Effector memory CD8-positive, alpha-beta T cell (primary cell): ENCODE results near the gene WHRN.

ENCODE experiments used
- ATAC-seq: fragments of 150-1000 bp; cut with Tn5 transposase; replicated peaks from 2 replicates; pipeline ENCODE4 v1.10.0; 2021; ENCODE audit warnings: mild to moderate bottlenecking, moderate library complexity
- DNase-seq, 3 experiments: peaks; one replicate each; pipeline ENCODE4 v3.0.0; 2021
- H3K27ac Mint-ChIP-seq, 2 donors: one replicate each; pipeline ENCODE4 v1.8.0; 2022; ENCODE audit warnings: mild to moderate bottlenecking in 2 of 2, mixed read lengths in 2 of 2, moderate library complexity in 2 of 2
- H3K27me3 Mint-ChIP-seq, 2 donors: one replicate each; pipeline ENCODE4 v1.8.0; 2022; ENCODE audit warnings: mixed read lengths in 2 of 2
- H3K36me3 Mint-ChIP-seq: one replicate; pipeline ENCODE4 v1.8.0; 2022; ENCODE audit warnings: mild to moderate bottlenecking, moderate library complexity, mixed read lengths; ENCODE audit not compliant: insufficient read depth
- H3K4me1 Mint-ChIP-seq, 2 donors: one replicate each; pipeline ENCODE4 v1.8.0; 2022; ENCODE audit warnings: low read depth in 2 of 2, mixed read lengths in 2 of 2
- H3K4me3 Mint-ChIP-seq, 2 donors: one replicate each; pipeline ENCODE4 v1.8.0; 2022; ENCODE audit warnings: mild to moderate bottlenecking in 2 of 2, mixed read lengths in 2 of 2, moderate library complexity in 2 of 2
- H3K9me3 Mint-ChIP-seq, 2 donors: one replicate each; pipeline ENCODE4 v1.8.0; 2022; ENCODE audit warnings: mixed read lengths in 2 of 2

WHRN gene

DNA sequence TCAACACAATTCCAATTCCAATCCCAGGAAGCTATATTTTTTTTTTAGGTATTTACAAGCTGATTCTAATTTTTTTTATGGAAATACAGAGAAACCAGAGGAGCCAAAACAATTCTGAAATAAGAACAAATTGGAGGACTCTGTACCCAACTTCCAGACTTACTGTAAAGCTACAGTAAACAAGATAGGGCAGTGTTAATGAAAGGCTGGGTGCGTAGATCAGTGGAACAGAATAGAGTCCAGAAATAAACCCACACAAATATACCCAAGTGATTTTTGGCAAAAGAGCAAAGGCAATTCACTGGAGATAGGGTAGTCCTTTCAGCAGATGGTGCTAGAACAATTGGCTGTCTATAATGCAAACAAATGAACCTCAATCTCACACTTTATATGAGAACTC, 50.6 kb downstream of the WHRN start:
- Mint-ChIP-seq H3K4me1 (peaks cover 8 to 18% of the 10 kb centered on the region in 2 donors), H3K9me3 (no peaks in the 10 kb centered on the region), H3K27ac (peak overlapping the region in 1 of 2 donors; percentile 21), H3K4me3 (no peak overlapping the region), H3K36me3 (peaks cover 18% of the 10 kb centered on the region), H3K27me3 (no peaks in the 10 kb centered on the region)
- ATAC-seq = no peak
- no peak for DNase-seq

DNA sequence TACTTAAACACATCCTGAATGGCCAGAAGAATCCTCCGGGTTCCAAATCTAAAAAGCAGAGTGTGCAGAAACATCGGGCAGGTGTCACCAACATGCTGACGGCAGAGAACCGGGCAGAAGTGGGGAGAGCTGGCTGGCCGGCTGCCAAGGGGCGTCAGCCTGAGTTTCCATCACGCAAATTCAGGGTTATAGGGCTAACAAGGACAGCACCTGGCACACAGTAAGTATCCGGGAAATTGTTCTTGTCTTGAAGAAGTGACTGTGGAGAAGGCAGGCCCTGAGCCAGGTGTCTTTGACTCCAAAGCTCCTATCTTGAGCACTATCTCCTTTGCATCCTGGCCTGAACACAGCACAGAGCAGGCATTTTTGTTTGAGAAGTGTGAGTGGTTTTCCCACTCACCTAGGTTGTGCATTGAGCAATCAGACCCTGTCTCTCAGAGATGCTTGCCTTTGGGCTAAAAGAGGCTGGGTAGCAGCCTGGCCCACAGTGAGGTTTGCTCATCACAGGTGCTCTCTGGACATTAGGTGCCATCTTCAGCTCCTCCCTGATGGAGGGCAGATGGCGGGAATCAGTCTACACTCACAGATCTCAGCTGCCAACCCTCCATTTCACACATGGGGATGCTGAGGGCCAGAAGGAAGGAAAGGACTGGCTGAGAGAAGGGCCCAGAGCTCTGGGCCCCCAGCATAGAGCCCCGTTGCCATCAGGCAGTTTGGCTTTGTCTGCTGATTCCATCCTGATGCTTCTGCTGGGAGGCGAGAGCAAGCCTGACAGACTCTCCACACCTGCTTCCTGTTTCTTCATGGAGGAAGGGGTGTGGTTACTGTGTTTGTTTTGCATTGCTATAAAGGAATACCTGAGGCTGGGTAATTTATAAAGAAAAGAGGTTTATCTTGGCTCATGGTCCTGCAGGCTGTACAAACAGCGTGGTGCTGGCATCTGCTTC, 52.8 kb downstream of the WHRN start:
- no peak for DNase-seq
- Mint-ChIP-seq H3K36me3 (peaks cover 11% of the 10 kb centered on the region), H3K4me3 (peak overlapping the region; percentile 2 to 40)

DNA sequence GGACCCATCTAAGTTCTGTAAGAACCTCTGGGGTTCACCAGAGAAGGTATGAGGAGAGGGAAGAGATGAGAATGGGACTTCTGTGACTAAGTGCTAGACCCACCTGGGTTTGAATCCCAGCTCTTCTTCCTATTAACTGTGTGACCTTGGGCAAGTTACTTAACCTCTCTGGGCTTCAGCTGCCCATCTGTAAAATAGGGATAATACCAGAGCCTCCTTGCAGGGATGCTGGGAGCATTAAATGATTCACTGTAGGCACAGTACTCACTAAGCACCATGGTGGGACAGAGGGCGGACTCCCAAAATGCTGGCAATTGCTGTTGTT, 53.6 kb downstream of the WHRN start:
- ATAC-seq = no peak
- H3K4me3 Mint-ChIP-seq = no peak overlapping the region
- no peaks in the 10 kb centered on the region for H3K27me3 Mint-ChIP-seq
- peaks cover 10% of the 10 kb centered on the region for H3K36me3 Mint-ChIP-seq
- peak overlapping the region in 1 of 2 donors; percentile 89 for H3K27ac Mint-ChIP-seq
- no peak for DNase-seq
- peaks cover 8 to 25% of the 10 kb centered on the region in 2 donors for H3K4me1 Mint-ChIP-seq
- H3K9me3 Mint-ChIP-seq = no peaks in the 10 kb centered on the region

More for the DNA sequence above, 52.8 kb downstream of the WHRN start:
- Mint-ChIP-seq H3K4me1 (peaks cover 8 to 20% of the 10 kb centered on the region in 2 donors), H3K27me3 (no peaks in the 10 kb centered on the region), H3K27ac (peak overlapping the region; percentile 59 to 89), H3K9me3 (no peaks in the 10 kb centered on the region)
- ATAC-seq = peak; percentile 50

DNA sequence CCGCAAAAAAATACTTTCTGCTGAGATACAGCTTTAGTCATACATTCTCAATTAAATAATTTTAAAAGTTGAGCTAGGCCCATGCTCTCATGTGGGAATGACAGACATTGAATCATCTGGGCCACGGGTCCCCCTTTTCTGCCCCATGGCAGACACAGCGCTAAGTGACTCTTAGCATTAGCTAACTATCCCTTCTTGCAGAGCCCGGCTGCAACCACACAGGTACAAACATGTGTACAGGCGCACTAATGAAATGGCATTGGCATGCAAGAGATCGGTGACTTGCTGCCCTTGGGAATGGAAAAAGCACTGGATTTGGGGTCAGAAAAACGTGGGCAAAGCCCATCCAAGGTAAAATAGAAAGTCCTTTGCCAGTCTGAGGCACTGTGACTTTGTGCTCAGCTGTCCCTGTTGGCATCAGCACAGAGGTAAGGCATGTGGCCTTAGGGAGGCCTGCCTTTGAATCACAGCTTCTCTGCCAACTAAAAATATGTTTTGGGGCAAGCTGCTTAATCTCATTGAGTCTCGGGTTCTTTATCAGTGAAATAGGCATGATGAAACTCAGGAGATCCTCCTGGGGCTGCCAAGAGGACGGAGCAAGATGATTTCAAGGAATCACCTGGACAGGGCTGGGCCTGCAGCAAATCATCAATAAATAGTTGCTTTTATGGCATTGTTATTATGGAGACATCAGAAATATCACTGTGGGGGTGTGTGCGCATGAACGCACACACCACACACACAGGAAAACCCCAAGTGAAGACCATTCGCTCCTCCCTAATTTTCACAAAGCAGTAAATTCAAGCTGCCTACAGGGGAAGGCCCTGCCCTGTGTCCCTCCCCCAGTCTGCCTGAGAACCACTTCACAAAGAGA, 54.2 kb downstream of the WHRN start:
- peaks cover 6% of the 10 kb centered on the region for H3K36me3 Mint-ChIP-seq
- peaks cover 8 to 25% of the 10 kb centered on the region in 2 donors for H3K4me1 Mint-ChIP-seq
- peak; percentile 77 for ATAC-seq
- no peaks in the 10 kb centered on the region for H3K27me3 Mint-ChIP-seq
- peak overlapping the region; percentile 2 to 89 for H3K27ac Mint-ChIP-seq
- H3K9me3 Mint-ChIP-seq = no peaks in the 10 kb centered on the region
- no peak overlapping the region for H3K4me3 Mint-ChIP-seq
- DNase-seq = no peak

DNA sequence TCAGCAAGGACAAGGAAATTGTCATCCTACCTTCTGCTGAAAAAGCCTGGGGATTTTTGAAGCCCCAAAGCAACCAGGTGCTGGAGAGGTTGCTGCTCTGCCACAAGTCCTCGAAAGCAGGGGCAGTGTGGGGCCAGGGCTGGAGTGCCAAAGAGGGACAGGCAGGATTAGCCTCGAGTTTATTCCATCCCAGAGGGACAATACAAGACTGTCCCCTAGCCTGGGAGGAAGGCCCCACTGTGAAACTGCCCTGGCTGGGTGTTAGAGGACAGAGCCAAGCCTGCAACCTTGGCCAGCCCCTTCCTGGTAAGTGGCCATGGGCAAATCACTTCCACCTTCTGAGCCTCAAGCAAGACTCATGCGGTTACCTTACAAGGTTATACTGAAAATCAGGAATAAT, 55.1 kb downstream of the WHRN start:
- ATAC-seq (no peak), DNase-seq (no peak)
- no peaks in the 10 kb centered on the region for H3K27me3 Mint-ChIP-seq
- peaks cover 6% of the 10 kb centered on the region for H3K36me3 Mint-ChIP-seq
- H3K4me1 Mint-ChIP-seq = peaks cover 8 to 25% of the 10 kb centered on the region in 2 donors
- H3K9me3 Mint-ChIP-seq = no peaks in the 10 kb centered on the region
- H3K27ac Mint-ChIP-seq = no peak overlapping the region
- no peak overlapping the region for H3K4me3 Mint-ChIP-seq

DNA sequence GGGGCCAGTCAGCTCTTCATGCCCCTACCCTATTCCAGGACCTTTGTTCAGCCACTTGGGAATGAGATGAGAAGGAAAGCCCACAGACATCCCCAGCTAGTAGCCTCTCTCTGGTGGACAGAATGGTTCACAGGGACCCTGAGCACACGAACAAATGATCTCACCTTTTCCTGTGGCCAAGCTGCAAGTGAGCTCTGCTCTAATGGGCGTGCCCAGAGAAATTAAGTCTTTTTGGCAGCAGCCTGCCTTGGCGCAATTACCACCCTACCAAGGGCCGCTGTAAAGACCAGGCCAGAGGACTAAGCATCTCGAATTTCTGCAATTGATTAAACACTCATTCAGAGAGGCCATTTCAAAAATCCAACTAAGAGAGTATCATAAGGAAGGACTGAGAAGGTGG, 56.0 kb downstream of the WHRN start:
- no peaks in the 10 kb centered on the region for H3K27me3 Mint-ChIP-seq
- ATAC-seq = no peak
- no peaks in the 10 kb centered on the region for H3K9me3 Mint-ChIP-seq
- peaks cover 6% of the 10 kb centered on the region for H3K36me3 Mint-ChIP-seq
- H3K4me1 Mint-ChIP-seq = peaks cover 8 to 25% of the 10 kb centered on the region in 2 donors
- no peak overlapping the region for H3K27ac Mint-ChIP-seq
- no peak overlapping the region for H3K4me3 Mint-ChIP-seq
- DNase-seq = no peak

DNA sequence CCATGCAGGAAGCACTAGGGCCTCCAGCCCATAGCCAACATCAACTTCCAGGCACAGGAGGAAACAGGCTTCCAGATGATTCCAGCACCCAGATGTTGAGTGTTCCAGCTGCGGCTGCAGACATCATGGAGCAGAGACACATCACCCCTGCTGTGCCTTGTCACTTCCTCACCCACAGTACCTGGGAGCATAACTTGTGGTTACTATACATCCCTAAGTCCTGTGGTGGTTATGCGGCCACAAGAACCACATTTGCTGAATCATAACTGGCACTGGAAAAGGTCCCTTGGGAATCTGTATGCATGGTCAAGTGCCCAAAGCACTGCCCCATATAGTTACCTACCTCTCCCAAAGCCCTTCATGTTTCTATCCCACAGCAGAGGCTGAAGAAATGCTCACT, 56.6 kb downstream of the WHRN start:
- peaks cover 6% of the 10 kb centered on the region for H3K36me3 Mint-ChIP-seq
- no peak overlapping the region for H3K27ac Mint-ChIP-seq
- ATAC-seq = no peak
- no peak overlapping the region for H3K4me3 Mint-ChIP-seq
- no peaks in the 10 kb centered on the region for H3K27me3 Mint-ChIP-seq
- no peak for DNase-seq
- H3K4me1 Mint-ChIP-seq = peaks cover 8 to 25% of the 10 kb centered on the region in 2 donors
- no peaks in the 10 kb centered on the region for H3K9me3 Mint-ChIP-seq

DNA sequence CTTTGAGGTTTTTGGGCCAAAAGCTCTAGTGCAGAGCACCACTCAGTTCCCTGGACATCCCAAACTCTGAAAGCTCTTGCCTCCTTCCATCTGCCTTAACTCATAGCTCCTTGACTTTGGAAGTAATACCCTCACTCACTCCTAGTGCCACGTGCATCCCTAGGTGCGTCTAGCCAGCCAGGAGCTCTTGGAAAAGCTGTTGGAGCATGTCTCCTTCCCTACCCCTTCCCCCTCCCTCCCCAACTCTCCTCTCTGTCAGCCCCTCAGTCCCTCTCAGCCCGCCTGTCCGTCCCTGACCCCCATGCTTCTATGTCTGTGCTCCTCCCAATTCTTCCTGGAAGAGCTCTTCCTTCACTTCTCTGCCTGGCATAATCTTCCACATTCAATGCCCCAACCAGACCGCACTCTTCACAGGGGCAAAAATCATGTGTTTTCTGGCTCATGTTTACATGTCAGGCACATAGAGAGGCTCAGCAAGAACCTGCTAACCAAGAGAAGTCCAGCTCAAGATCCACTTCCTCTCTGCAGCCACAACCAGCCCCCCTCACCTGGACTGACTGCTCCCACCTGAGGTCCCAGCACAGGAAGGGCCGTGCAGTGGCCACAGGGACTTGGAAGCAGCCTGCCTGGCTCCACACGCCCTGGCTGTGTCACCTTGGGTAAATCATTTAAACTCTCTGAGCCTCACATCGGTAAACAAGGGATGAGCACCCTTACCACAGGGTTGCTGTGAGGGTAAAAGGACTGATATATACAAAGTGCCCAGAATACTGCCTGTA, 58.4 kb downstream of the WHRN start:
- Mint-ChIP-seq H3K9me3 (no peaks in the 10 kb centered on the region), H3K27me3 (no peaks in the 10 kb centered on the region), H3K36me3 (peaks cover 6% of the 10 kb centered on the region), H3K4me1 (peaks cover 0 to 13% of the 10 kb centered on the region in 2 donors), H3K4me3 (no peak overlapping the region), H3K27ac (peak overlapping the region; percentile 3 to 10)
- DNase-seq (no peak), ATAC-seq (no peak)

DNA sequence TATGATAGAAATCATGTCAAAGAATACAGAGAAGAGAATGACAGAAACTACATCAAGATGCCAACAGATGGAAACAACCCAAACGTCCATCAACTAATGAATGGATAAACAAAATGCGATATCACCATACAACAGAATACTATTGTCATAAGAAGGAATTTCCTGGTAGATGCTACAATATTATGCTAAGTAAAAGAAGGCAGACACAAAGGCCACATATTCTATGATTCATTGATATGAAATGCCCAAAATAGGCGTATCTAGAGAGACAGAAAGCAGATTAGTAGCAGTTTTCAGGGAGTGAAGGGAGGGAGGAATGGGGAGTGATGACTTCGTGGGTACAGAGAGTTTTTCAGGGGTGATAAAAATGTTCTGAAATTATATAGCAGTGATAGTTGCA, 59.2 kb downstream of the WHRN start:
- Mint-ChIP-seq H3K27me3 (no peaks in the 10 kb centered on the region), H3K27ac (no peak overlapping the region), H3K36me3 (peaks cover under 1% of the 10 kb centered on the region), H3K4me3 (no peak overlapping the region), H3K9me3 (no peaks in the 10 kb centered on the region), H3K4me1 (peaks cover 0 to 10% of the 10 kb centered on the region in 2 donors)
- no peak for ATAC-seq
- DNase-seq = no peak

DNA sequence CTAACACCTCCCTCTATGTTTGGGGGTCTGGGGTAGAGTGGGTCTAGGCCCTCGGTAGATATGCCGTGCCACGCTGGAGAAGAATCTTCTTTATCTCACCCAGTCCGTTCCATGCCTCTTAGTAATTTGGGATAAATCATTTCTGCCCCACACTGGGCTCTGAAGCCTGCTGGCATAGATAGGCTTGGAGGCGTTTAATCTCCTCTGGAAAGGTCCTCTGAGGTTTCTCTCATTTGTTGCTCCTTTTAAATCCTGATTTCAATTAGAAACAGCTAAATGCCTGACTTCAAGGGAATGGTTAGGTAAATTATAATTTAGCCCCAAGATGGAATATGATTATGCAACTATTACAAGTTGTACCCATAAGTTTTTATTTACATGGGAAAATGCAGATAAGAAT, 59.7 kb downstream of the WHRN start:
- ATAC-seq (no peak), DNase-seq (no peak)
- Mint-ChIP-seq H3K36me3 (no peaks in the 10 kb centered on the region), H3K9me3 (no peaks in the 10 kb centered on the region), H3K27ac (no peak overlapping the region), H3K4me3 (no peak overlapping the region), H3K4me1 (peaks cover 0 to 10% of the 10 kb centered on the region in 2 donors), H3K27me3 (no peaks in the 10 kb centered on the region)

DNA sequence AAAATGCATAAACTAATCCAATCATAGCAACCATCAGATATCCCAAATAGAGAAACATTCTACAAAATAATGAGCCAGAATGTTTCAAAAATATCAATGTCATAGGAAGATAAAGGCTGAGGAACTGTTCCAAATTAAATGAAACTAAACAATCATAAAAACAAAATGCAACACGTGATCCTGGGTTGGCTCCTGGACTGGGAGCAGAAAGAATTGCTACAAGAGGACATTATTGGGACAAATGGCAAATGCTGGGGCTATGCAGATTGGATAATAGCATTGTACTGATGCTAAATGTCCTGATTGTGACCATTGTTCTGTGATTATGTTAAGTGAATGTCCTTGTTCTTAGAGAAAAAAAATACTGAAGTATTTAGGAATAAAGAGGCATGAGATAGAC, 63.3 kb downstream of the WHRN start:
- Mint-ChIP-seq H3K4me3 (no peak overlapping the region), H3K4me1 (peaks cover 0 to 4% of the 10 kb centered on the region in 2 donors), H3K27ac (no peak overlapping the region), H3K36me3 (no peaks in the 10 kb centered on the region), H3K9me3 (no peaks in the 10 kb centered on the region), H3K27me3 (no peaks in the 10 kb centered on the region)
- DNase-seq (no peak), ATAC-seq (no peak)

DNA sequence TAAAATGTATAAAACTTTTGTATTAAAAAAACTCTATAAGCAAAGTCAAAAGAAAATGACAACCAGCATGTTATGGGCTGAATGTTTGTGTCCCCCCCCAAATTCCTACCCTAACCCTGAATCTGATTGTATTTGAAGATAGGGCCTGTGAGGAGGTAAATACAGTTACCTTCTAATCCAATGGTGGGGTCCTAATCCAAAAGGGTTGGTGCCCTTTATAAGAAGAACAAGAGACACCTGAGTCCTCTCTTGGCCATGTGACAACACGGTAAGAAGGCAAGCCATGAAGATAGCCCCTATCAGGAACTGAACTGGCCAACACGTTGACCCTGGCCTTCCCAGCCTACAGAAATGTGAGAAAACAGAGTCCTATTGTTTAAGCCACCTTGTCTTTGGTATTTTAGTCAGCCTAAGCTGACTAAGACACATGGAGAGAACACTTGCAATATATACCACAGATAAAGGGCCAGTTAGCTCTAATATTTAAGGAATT, 67.8 kb downstream of the WHRN start:
- no peaks in the 10 kb centered on the region for H3K36me3 Mint-ChIP-seq
- no peaks in the 10 kb centered on the region for H3K9me3 Mint-ChIP-seq
- no peak for DNase-seq
- peaks cover 3 to 5% of the 10 kb centered on the region in 2 donors for H3K4me1 Mint-ChIP-seq
- no peaks in the 10 kb centered on the region for H3K27me3 Mint-ChIP-seq
- ATAC-seq = no peak
- peak overlapping the region in 1 of 2 donors; percentile 11 for H3K27ac Mint-ChIP-seq
- no peak overlapping the region for H3K4me3 Mint-ChIP-seq

DNA sequence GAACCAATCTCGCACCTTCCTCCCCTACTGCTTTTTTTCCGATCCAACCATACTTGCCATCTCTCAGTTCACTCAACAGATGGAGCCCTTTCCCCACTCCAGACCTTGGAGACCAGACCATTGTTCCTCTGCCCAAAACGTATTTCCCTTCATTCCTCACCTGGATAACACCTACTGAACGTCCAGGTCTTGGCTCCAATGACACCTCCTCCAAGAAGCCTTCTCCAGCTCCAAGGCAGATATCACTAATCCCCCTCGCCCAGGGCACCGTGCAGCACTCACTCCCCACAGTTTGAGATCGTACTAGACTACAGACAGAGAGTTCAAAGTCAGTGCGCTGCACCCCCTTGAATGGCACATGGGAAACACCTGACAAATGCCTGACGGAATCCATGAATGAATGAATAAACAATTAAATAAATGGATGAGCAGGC, 70.4 kb downstream of the WHRN start:
- H3K36me3 Mint-ChIP-seq = no peaks in the 10 kb centered on the region
- H3K27ac Mint-ChIP-seq = no peak overlapping the region
- H3K27me3 Mint-ChIP-seq = no peaks in the 10 kb centered on the region
- no peak overlapping the region for H3K4me3 Mint-ChIP-seq
- DNase-seq (no peak), ATAC-seq (no peak)
- H3K4me1 Mint-ChIP-seq = peaks cover 3 to 7% of the 10 kb centered on the region in 2 donors
- no peaks in the 10 kb centered on the region for H3K9me3 Mint-ChIP-seq
